A549 (cell line): ENCODE results near the gene NTF3. TPM values are rescaled to one million over a fixed set of nuclear protein-coding genes. Genes with fewer than 3 reads are reported as not detected.

Source experiments
- ATAC-seq, 2 experiments: fragments of 200-7000 bp in 1 of 2; fragments of >200 bp in 1 of 2; cut with Nextera tagmentation in 1 of 2; cut with Tn5 transposase in 1 of 2; 3 replicates each; pipeline versions ENCODE4 v1.8.0 to v1.9.1; 2018 to 2020; ENCODE audit warnings: mild to moderate bottlenecking in 1 of 2, moderate library complexity in 1 of 2
- CTCF ChIA-PET: fragments of 300-600 bp; sonication (Branson Sonifier 250); formaldehyde crosslinking; extraction: SDS; loops from one replicate; lab custom pipeline; 2021; ENCODE audit warnings: antibody characterized with exemption, inconsistent platforms; lab: Yijun Ruan, JAX
- POLR2A ChIA-PET: fragments of 350-600 bp; formaldehyde crosslinking; extraction: SDS; loops from one replicate; lab custom pipeline; 2021; ENCODE audit warnings: antibody characterized with exemption, inconsistent platforms; lab: Yijun Ruan, JAX
- DNase-seq, 2 experiments: peaks; one replicate each; pipeline versions ENCODE4 v3.0.0 to v3.0.0-alpha.2; 2011 to 2016; ENCODE audit warnings: low read depth in 1 of 2, low spot score in 1 of 2
- FAIRE-seq: peaks from 2 replicates; lab custom pipeline; 2011; peaks lifted over from hg19 to GRCh38; lab: Jason Lieb, UNC
- H3K27ac ChIP-seq, 2 experiments: fragments of >200 bp; sonication (Bioruptor Twin); formaldehyde crosslinking; 3 replicates each; pipeline ENCODE4 v1.5.1; 2016 to 2017
- H3K4me1 ChIP-seq: fragments of >200 bp; sonication (Bioruptor Twin); formaldehyde crosslinking; 3 replicates; pipeline ENCODE4 v1.6.1; 2016
- H3K4me2 ChIP-seq: fragments of >200 bp; sonication (Bioruptor Twin); formaldehyde crosslinking; 3 replicates; pipeline ENCODE4 v1.6.1; 2016
- H3K4me3 ChIP-seq: fragments of >200 bp; sonication (Bioruptor Twin); formaldehyde crosslinking; 3 replicates; pipeline ENCODE4 v1.5.1; 2016
- H3K9me3 ChIP-seq: fragments of >200 bp; sonication (Bioruptor Twin); formaldehyde crosslinking; 3 replicates; pipeline ENCODE4 v1.6.1; 2016
- CEBPB ChIP-seq, 2 experiments: fragments of >200 bp in 1 of 2; sonication (Bioruptor Twin) in 1 of 2; formaldehyde crosslinking in 1 of 2; IDR thresholded peaks; 2 replicates each; pipeline ENCODE4 v1.6.1; 2012 to 2016
- CHD2 ChIP-seq: fragments of 150-350 bp; IDR thresholded peaks from 2 replicates; pipeline ENCODE4 v1.6.1; 2014; ENCODE audit warnings: low read length; ENCODE audit not compliant: partially characterized antibody
- CHD4 ChIP-seq: fragments of 200-600 bp; sonication (generic); IDR thresholded peaks from 2 replicates; pipeline ENCODE4 v1.6.1; 2016; ENCODE audit warnings: antibody characterized with exemption, mild to moderate bottlenecking, borderline replicate concordance
- EHF ChIP-seq: fragments of 250-450 bp; sonication (Bioruptor Pico); IDR thresholded peaks from 2 replicates; pipeline ENCODE4 v1.5.0; 2020; ENCODE audit warnings: mild to moderate bottlenecking
- ELK1 ChIP-seq: fragments of 150-350 bp; IDR thresholded peaks from 2 replicates; pipeline ENCODE4 v1.6.1; 2014; ENCODE audit warnings: low read depth, mild to moderate bottlenecking, low read length
- EP300 ChIP-seq, 2 experiments: fragments of >200 bp; sonication (Bioruptor Twin); formaldehyde crosslinking; IDR thresholded peaks; 2 replicates in 1 of 2; 3 replicates in 1 of 2; pipeline ENCODE4 v1.6.1; 2016 to 2017
- ESRRA ChIP-seq: fragments of 150-350 bp; IDR thresholded peaks from 2 replicates; pipeline ENCODE4 v1.6.1; 2014; ENCODE audit warnings: mild to moderate bottlenecking, low read length, borderline replicate concordance
- FOSB ChIP-seq: fragments of 250-450 bp; sonication (Bioruptor Pico); IDR thresholded peaks from 2 replicates; pipeline ENCODE4 v1.5.0; 2020; ENCODE audit warnings: mild to moderate bottlenecking, moderate library complexity
- FOSL2 ChIP-seq, 2 experiments: fragments of 450-650 bp in 1 of 2; fragments of >200 bp in 1 of 2; sonication (Bioruptor Twin) in 1 of 2; formaldehyde crosslinking; IDR thresholded peaks; 2 replicates each; pipeline versions ENCODE4 v1.5.0 to v1.6.1; 2016 to 2020; ENCODE audit warnings: mild to moderate bottlenecking in 1 of 2, moderate library complexity in 1 of 2
- FOXS1 ChIP-seq: fragments of 250-450 bp; sonication (Bioruptor Pico); IDR thresholded peaks from 2 replicates; pipeline ENCODE4 v1.5.0; 2020; ENCODE audit warnings: mild to moderate bottlenecking, moderate library complexity
- GATA3 ChIP-seq: IDR thresholded peaks from 2 replicates; pipeline ENCODE4 v1.6.1; 2012; ENCODE audit warnings: borderline replicate concordance
- HDAC2 ChIP-seq: fragments of 200-600 bp; sonication (generic); IDR thresholded peaks from 2 replicates; pipeline ENCODE4 v1.6.1; 2016
- HEYL ChIP-seq: fragments of 250-450 bp; sonication (Bioruptor Pico); IDR thresholded peaks from 2 replicates; pipeline ENCODE4 v1.8.0; 2021; ENCODE audit warnings: mild to moderate bottlenecking, moderate library complexity
- HOXA7 ChIP-seq: fragments of 250-450 bp; sonication (Bioruptor Pico); IDR thresholded peaks from 2 replicates; pipeline ENCODE4 v1.5.0; 2020; ENCODE audit warnings: mild to moderate bottlenecking, moderate library complexity
- HOXB5 ChIP-seq: fragments of 250-450 bp; sonication (Bioruptor Pico); IDR thresholded peaks from 2 replicates; pipeline ENCODE4 v1.5.0; 2020; ENCODE audit warnings: mild to moderate bottlenecking, moderate library complexity
- JUN ChIP-seq, 2 experiments: fragments of >200 bp; sonication (Bioruptor Twin); formaldehyde crosslinking; IDR thresholded peaks; 2 replicates in 1 of 2; 3 replicates in 1 of 2; pipeline ENCODE4 v1.6.1; 2016 to 2017
- JUNB ChIP-seq: fragments of >200 bp; sonication (Bioruptor Twin); formaldehyde crosslinking; IDR thresholded peaks from 2 replicates; pipeline ENCODE4 v1.6.1; 2016
- KDM1A ChIP-seq: fragments of 200-600 bp; sonication (generic); IDR thresholded peaks from 2 replicates; pipeline ENCODE4 v1.6.1; 2016; ENCODE audit warnings: low read depth, mild to moderate bottlenecking
- KDM5A ChIP-seq: fragments of 200-600 bp; sonication (generic); IDR thresholded peaks from 2 replicates; pipeline ENCODE4 v1.6.1; 2016; ENCODE audit warnings: antibody characterized with exemption, mild to moderate bottlenecking
- MAZ ChIP-seq: fragments of 150-350 bp; IDR thresholded peaks from 2 replicates; pipeline ENCODE4 v1.6.1; 2014; ENCODE audit warnings: antibody characterized with exemption, low read depth, low read length, borderline replicate concordance
- MYC ChIP-seq: IDR thresholded peaks from 2 replicates; pipeline ENCODE4 v1.6.1; 2012; ENCODE audit warnings: mild to moderate bottlenecking, inconsistent platforms, low read length, improper control_type of control experiment, borderline replicate concordance
- PBX3 ChIP-seq: IDR thresholded peaks from 2 replicates; pipeline ENCODE4 v1.6.1; 2012
- PHF8 ChIP-seq: fragments of 200-600 bp; sonication (generic); IDR thresholded peaks from 2 replicates; pipeline ENCODE4 v1.6.1; 2016; ENCODE audit warnings: low read depth, mild to moderate bottlenecking, antibody characterized with exemption, moderate library complexity, borderline replicate concordance
- POLR2A ChIP-seq: IDR thresholded peaks from 2 replicates; pipeline ENCODE4 v1.6.1; 2012; ENCODE audit warnings: mild to moderate bottlenecking, low read length
- RAD21 ChIP-seq, 2 experiments: fragments of >200 bp in 1 of 2; sonication (Bioruptor Twin) in 1 of 2; formaldehyde crosslinking in 1 of 2; IDR thresholded peaks in 1 of 2; conservative IDR thresholded peaks in 1 of 2; 2 replicates in 1 of 2; 3 replicates in 1 of 2; pipeline ENCODE4 v1.6.1; 2012 to 2018; ENCODE audit warnings: inconsistent platforms in 1 of 2
- RARB ChIP-seq: fragments of 250-450 bp; sonication (Bioruptor Pico); IDR thresholded peaks from 2 replicates; pipeline ENCODE4 v1.8.0; 2021; ENCODE audit warnings: mild to moderate bottlenecking, moderate library complexity
- RCOR1 ChIP-seq: fragments of 150-350 bp; IDR thresholded peaks from 2 replicates; pipeline ENCODE4 v1.6.1; 2014; ENCODE audit warnings: antibody characterized with exemption, low read length, low read depth
- TP53 ChIP-seq: fragments of 250-450 bp; sonication (Bioruptor Pico); IDR thresholded peaks from 2 replicates; pipeline ENCODE4 v1.5.0; 2021; ENCODE audit warnings: mild to moderate bottlenecking, moderate library complexity
- ZNF302 ChIP-seq: fragments of 250-450 bp; sonication (Bioruptor Pico); IDR thresholded peaks from 2 replicates; pipeline ENCODE4 v1.9.0; 2021; ENCODE audit warnings: inconsistent platforms, mild to moderate bottlenecking, moderate library complexity
- WGBS: methylation state at CpG from one replicate; pipeline ENCODE4 v1.1.6; 2017; ENCODE audit errors: missing lambda C conversion rate; 5-methylcytosine and 5-hydroxymethylcytosine counted together
- polyA plus RNA-seq, 4 experiments: library from polyadenylated mRNA; depleted of rRNA in 3 of 4; stranded (reverse); fragments of >200 nt; fragmentation: RNase III in 1 of 4; extraction: RNeasy Plus Mini Kit Qiagen cat#74134 plus additional on column Dnase treatment in 1 of 4; gene quantifications; 2 replicates in 3 of 4; 3 replicates in 1 of 4; pipeline ENCODE4 v1.2.3, GENCODE V29; 2011 to 2017
- TF ChIP-seq, protein P1 (sequence below): fragments of >200 bp; sonication (Bioruptor Twin); formaldehyde crosslinking; IDR thresholded peaks from 3 replicates; pipeline ENCODE4 v1.6.1; 2016
- TF ChIP-seq, protein P2 (sequence below): fragments of 250-450 bp; sonication (Bioruptor Pico); IDR thresholded peaks from 2 replicates; pipeline ENCODE4 v1.5.0; 2021; ENCODE audit warnings: mild to moderate bottlenecking, moderate library complexity, borderline replicate concordance
- TF ChIP-seq, protein P3 (sequence below): IDR thresholded peaks from 2 replicates; pipeline ENCODE4 v1.6.1; 2012
- TF ChIP-seq, protein P4 (sequence below): fragments of >200 bp; sonication (Bioruptor Twin); formaldehyde crosslinking; IDR thresholded peaks from 2 replicates; pipeline ENCODE4 v1.6.1; 2016

The NTF3 gene
- polyA plus RNA-seq, 2 of the 4 experiments (the other 2 are of a cell fraction): not detected

GRCh38 chr12:5506295-5506694, 74.4 kb downstream of the NTF3 start:
- TF ChIP-seq ELK1: no peak
- TF ChIP-seq, protein P1, sequence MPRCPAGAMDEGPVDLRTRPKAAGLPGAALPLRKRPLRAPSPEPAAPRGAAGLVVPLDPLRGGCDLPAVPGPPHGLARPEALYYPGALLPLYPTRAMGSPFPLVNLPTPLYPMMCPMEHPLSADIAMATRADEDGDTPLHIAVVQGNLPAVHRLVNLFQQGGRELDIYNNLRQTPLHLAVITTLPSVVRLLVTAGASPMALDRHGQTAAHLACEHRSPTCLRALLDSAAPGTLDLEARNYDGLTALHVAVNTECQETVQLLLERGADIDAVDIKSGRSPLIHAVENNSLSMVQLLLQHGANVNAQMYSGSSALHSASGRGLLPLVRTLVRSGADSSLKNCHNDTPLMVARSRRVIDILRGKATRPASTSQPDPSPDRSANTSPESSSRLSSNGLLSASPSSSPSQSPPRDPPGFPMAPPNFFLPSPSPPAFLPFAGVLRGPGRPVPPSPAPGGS: no peak
- no peak for TF ChIP-seq HEYL (CRISPR knock-in tag)
- no peak for TF ChIP-seq RCOR1
- TF ChIP-seq HOXA7 (CRISPR knock-in tag): no peak
- no peak for TF ChIP-seq HOXB5 (CRISPR knock-in tag)
- TF ChIP-seq, protein P2, sequence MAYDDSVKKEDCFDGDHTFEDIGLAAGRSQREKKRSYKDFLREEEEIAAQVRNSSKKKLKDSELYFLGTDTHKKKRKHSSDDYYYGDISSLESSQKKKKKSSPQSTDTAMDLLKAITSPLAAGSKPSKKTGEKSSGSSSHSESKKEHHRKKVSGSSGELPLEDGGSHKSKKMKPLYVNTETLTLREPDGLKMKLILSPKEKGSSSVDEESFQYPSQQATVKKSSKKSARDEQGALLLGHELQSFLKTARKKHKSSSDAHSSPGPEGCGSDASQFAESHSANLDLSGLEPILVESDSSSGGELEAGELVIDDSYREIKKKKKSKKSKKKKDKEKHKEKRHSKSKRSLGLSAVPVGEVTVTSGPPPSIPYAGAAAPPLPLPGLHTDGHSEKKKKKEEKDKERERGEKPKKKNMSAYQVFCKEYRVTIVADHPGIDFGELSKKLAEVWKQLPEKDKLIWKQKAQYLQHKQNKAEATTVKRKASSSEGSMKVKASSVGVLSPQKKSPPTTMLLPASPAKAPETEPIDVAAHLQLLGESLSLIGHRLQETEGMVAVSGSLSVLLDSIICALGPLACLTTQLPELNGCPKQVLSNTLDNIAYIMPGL (CRISPR knock-in tag): no peak
- no peak for TF ChIP-seq MAZ
- TF ChIP-seq JUNB: no peak
- no peak for TF ChIP-seq FOXS1
- TF ChIP-seq TP53 (CRISPR knock-in tag): no peak
- no peak for TF ChIP-seq CHD2
- TF ChIP-seq EP300 (IDR thresholded peaks at IDR 0.05): no peak
- TF ChIP-seq PHF8: no peak
- TF ChIP-seq KDM1A: no peak
- no peak for TF ChIP-seq RAD21 (conservative IDR thresholded peaks at IDR 0.05 in 1 of 2, IDR thresholded peaks at IDR 0.05 in 1 of 2)
- no peak for TF ChIP-seq MYC
- no peak for TF ChIP-seq ESRRA
- TF ChIP-seq JUN (IDR thresholded peaks at IDR 0.05): no peak
- TF ChIP-seq CHD4: no peak
- 10% methylated on average over 4 of the region's 4 CpGs for WGBS
- Histone ChIP-seq H3K4me2 (no peak overlapping the region), H3K4me1 (no peaks in the 10 kb centered on the region), H3K4me3 (no peak overlapping the region), H3K9me3 (no peaks in the 10 kb centered on the region), H3K27ac (no peak overlapping the region)
- DNase-seq: no peak
- no peak for ATAC-seq
- CTCF ChIA-PET: interaction anchor here (1.3 kb wide), 1 partner anchor 13 kb away, joined by 3 read pairs; no protein-coding TSS in a partner anchor
- POLR2A ChIA-PET: no interaction called here
- FAIRE-seq: no peak

GRCh38 chr12:5506821-5507231, 74.9 kb downstream of the NTF3 start:
- DNase-seq: no peak

More at GRCh38 chr12:5506821-5507231, 74.9 kb downstream of the NTF3 start:
- CTCF ChIA-PET: interaction anchor here (1.3 kb wide), 1 partner anchor 14 kb away, joined by 3 read pairs; no protein-coding TSS in a partner anchor
- ATAC-seq: no peak
- no peaks in the 10 kb centered on the region for H3K4me1 ChIP-seq
- 19% methylated on average over 6 of the region's 6 CpGs for WGBS
- no peak overlapping the region for H3K4me3 ChIP-seq
- no peak overlapping the region for H3K27ac ChIP-seq
- no peak for FAIRE-seq
- no peak overlapping the region for H3K4me2 ChIP-seq
- TF ChIP-seq CEBPB (IDR thresholded peaks at IDR 0.05) (no peak), FOSL2 (IDR thresholded peaks at IDR 0.05) (no peak), FOSL2 (CRISPR knock-in tag; IDR thresholded peaks at IDR 0.05) (no peak), FOSB (no peak), RARB (CRISPR knock-in tag) (no peak), POLR2A (no peak), HOXA7 (CRISPR knock-in tag) (no peak), GATA3 (no peak), TP53 (CRISPR knock-in tag) (no peak), JUNB (no peak), EHF (no peak), ESRRA (no peak), PBX3 (no peak), HEYL (CRISPR knock-in tag) (no peak), ZNF302 (CRISPR knock-in tag) (no peak), HDAC2 (no peak), JUN (IDR thresholded peaks at IDR 0.05) (no peak), KDM5A (no peak), ELK1 (no peak)
- TF ChIP-seq, protein P3, sequence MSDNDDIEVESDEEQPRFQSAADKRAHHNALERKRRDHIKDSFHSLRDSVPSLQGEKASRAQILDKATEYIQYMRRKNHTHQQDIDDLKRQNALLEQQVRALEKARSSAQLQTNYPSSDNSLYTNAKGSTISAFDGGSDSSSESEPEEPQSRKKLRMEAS: no peak
- TF ChIP-seq, protein P4, sequence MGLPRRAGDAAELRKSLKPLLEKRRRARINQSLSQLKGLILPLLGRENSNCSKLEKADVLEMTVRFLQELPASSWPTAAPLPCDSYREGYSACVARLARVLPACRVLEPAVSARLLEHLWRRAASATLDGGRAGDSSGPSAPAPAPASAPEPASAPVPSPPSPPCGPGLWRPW: no peak
- POLR2A ChIA-PET: no interaction called here
- no peaks in the 10 kb centered on the region for H3K9me3 ChIP-seq
